ENCODE data around the gene TTI1.

DNA sequence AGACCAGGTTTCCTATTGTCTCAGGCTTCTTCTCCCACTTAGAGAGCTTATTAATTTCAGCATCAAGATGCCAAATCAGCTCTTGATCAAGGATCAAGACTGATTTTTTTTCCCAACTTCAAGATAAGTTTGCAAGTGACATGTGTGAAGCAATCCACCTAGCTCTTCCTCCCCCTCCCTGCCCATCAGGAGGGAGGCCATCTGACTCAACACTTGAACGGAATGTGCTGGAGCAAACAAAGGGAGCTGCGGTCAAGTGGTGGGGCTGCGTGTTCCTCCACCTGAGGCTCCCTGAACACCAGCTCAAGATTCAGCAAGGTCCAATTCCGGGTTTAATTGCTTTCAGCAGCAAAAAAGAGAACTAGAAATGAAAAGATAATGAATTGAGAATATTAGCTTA is 38.7 kb downstream of the TTI1 start:
- TF ChIP-seq POLR2A (IDR thresholded peaks at IDR 0.05; ENCODE audit: low read depth, low read length) (no peak), TAF1 (IDR thresholded peaks at IDR 0.05; ENCODE audit: borderline replicate concordance, low read depth, low read length) (no peak), POLR2AphosphoS5 (IDR thresholded peaks at IDR 0.05; ENCODE audit: low read depth, low read length) (no peak)

All from GM12892 (cell line).